HEK293 (cell line): ENCODE data around the gene GBX1.

Experiments
- CTCF ChIA-PET: fragments of 350-600 bp; formaldehyde crosslinking; extraction: SDS; loops from one replicate; lab custom pipeline; 2021; ENCODE audit warnings: antibody characterized with exemption; lab: Yijun Ruan, JAX
- POLR2A ChIA-PET: fragments of 300-600 bp; formaldehyde crosslinking; extraction: SDS; loops from one replicate; lab custom pipeline; 2020; ENCODE audit warnings: antibody characterized with exemption, inconsistent platforms; lab: Yijun Ruan, JAX
- H3K27ac ChIP-seq: fragments of 200-500 bp; sonication (Bioruptor generic); 2 replicates; pipeline ENCODE4 v1.5.1; 2014; ENCODE audit warnings: low read depth, low read length, control low read depth, inconsistent platforms; ENCODE audit errors: extremely low read depth
- H3K36me3 ChIP-seq, 2 experiments: fragments of 200-500 bp in 1 of 2; sonication (Bioruptor generic) in 1 of 2; 1 replicate in 1 of 2; 2 replicates in 1 of 2; pipeline ENCODE4 v1.5.1; 2014 to 2017; ENCODE audit warnings: inconsistent platforms in 2 of 2, low read length in 2 of 2; ENCODE audit not compliant: control insufficient read depth in 2 of 2, insufficient read depth in 1 of 2
- H3K4me1 ChIP-seq: fragments of 200-500 bp; sonication (Bioruptor generic); 2 replicates; pipeline ENCODE4 v1.5.1; 2014; ENCODE audit warnings: mild to moderate bottlenecking, low read length, inconsistent platforms; ENCODE audit not compliant: control insufficient read depth, insufficient read depth
- H3K4me3 ChIP-seq: 2 replicates; pipeline ENCODE4 v1.5.1; 2011; ENCODE audit warnings: low read depth, mild to moderate bottlenecking, control low read depth, low read length, moderate library complexity
- H3K9me3 ChIP-seq: fragments of 200-500 bp; sonication (Bioruptor generic); 2 replicates; pipeline ENCODE4 v1.5.1; 2014; ENCODE audit warnings: low read depth, low read length, inconsistent platforms; ENCODE audit not compliant: control insufficient read depth, insufficient read depth
- EGR2 ChIP-seq: fragments of 450-650 bp; formaldehyde crosslinking; IDR thresholded peaks from 2 replicates; pipeline ENCODE4 v1.5.1; 2016; ENCODE audit warnings: low read depth, missing biosample characterization, missing genetic modification characterization
- GLI4 ChIP-seq: fragments of 450-650 bp; formaldehyde crosslinking; IDR thresholded peaks from 2 replicates; pipeline ENCODE4 v1.5.1; 2016; ENCODE audit warnings: missing biosample characterization, missing genetic modification characterization
- IKZF3 ChIP-seq: fragments of 450-650 bp; IDR thresholded peaks from 2 replicates; pipeline ENCODE4 v1.5.0; 2018; ENCODE audit warnings: missing biosample characterization, mild to moderate bottlenecking, missing genetic modification characterization, moderate library complexity
- KLF10 ChIP-seq: fragments of 450-650 bp; IDR thresholded peaks from 2 replicates; pipeline ENCODE4 v1.5.1; 2018; ENCODE audit warnings: missing biosample characterization, mild to moderate bottlenecking, missing genetic modification characterization
- KLF7 ChIP-seq: fragments of 450-650 bp; formaldehyde crosslinking; IDR thresholded peaks from 2 replicates; pipeline ENCODE4 v1.5.1; 2016; ENCODE audit warnings: missing biosample characterization, missing genetic modification characterization, borderline replicate concordance
- OVOL3 ChIP-seq: fragments of 450-650 bp; formaldehyde crosslinking; IDR thresholded peaks from 2 replicates; pipeline ENCODE4 v1.5.1; 2016; ENCODE audit warnings: missing biosample characterization, missing genetic modification characterization
- RBAK ChIP-seq: fragments of 450-650 bp; formaldehyde crosslinking; IDR thresholded peaks from 2 replicates; pipeline ENCODE4 v1.5.1; 2016; ENCODE audit warnings: missing biosample characterization, missing genetic modification characterization
- SP3 ChIP-seq: fragments of 450-650 bp; formaldehyde crosslinking; IDR thresholded peaks from 2 replicates; pipeline ENCODE4 v1.5.1; 2016; ENCODE audit warnings: missing biosample characterization, missing genetic modification characterization
- TRIM28 ChIP-seq: IDR thresholded peaks from 2 replicates; pipeline ENCODE4 v1.6.1; 2011; ENCODE audit warnings: low read length, control low read depth, borderline replicate concordance
- ZBTB17 ChIP-seq: fragments of 450-650 bp; formaldehyde crosslinking; IDR thresholded peaks from 2 replicates; pipeline ENCODE4 v1.5.1; 2016; ENCODE audit warnings: missing biosample characterization, missing genetic modification characterization
- ZBTB20 ChIP-seq: fragments of 450-650 bp; formaldehyde crosslinking; IDR thresholded peaks from 2 replicates; pipeline ENCODE4 v1.5.1; 2016; ENCODE audit warnings: missing biosample characterization, missing genetic modification characterization
- ZBTB7A ChIP-seq: fragments of 450-650 bp; formaldehyde crosslinking; IDR thresholded peaks from 2 replicates; pipeline ENCODE4 v1.5.1; 2016; ENCODE audit warnings: low read depth, missing biosample characterization, missing genetic modification characterization
- ZBTB8A ChIP-seq: fragments of 450-650 bp; formaldehyde crosslinking; IDR thresholded peaks from 2 replicates; pipeline ENCODE4 v1.5.1; 2016; ENCODE audit warnings: missing biosample characterization, missing genetic modification characterization
- ZFP37 ChIP-seq: fragments of 450-650 bp; formaldehyde crosslinking; IDR thresholded peaks from 2 replicates; pipeline ENCODE4 v1.5.1; 2016; ENCODE audit warnings: missing biosample characterization, missing genetic modification characterization
- ZIC2 ChIP-seq: fragments of 450-650 bp; formaldehyde crosslinking; IDR thresholded peaks from 2 replicates; pipeline ENCODE4 v1.5.1; 2016; ENCODE audit warnings: missing biosample characterization, missing genetic modification characterization
- ZNF155 ChIP-seq: fragments of 450-650 bp; formaldehyde crosslinking; IDR thresholded peaks from 2 replicates; pipeline ENCODE4 v1.5.1; 2016; ENCODE audit warnings: missing biosample characterization, missing genetic modification characterization
- ZNF2 ChIP-seq: fragments of 450-650 bp; formaldehyde crosslinking; IDR thresholded peaks from 2 replicates; pipeline ENCODE4 v1.5.1; 2016; ENCODE audit warnings: missing biosample characterization, missing genetic modification characterization
- ZNF23 ChIP-seq: fragments of 450-650 bp; formaldehyde crosslinking; IDR thresholded peaks from 2 replicates; pipeline ENCODE4 v1.5.1; 2016; ENCODE audit warnings: missing biosample characterization, missing genetic modification characterization, borderline replicate concordance
- ZNF280D ChIP-seq: fragments of 450-650 bp; formaldehyde crosslinking; IDR thresholded peaks from 2 replicates; pipeline ENCODE4 v1.5.1; 2016; ENCODE audit warnings: missing biosample characterization, missing genetic modification characterization
- ZNF311 ChIP-seq: fragments of 450-650 bp; formaldehyde crosslinking; IDR thresholded peaks from 2 replicates; pipeline ENCODE4 v1.5.1; 2017; ENCODE audit warnings: missing biosample characterization, missing genetic modification characterization, borderline replicate concordance
- ZNF391 ChIP-seq: fragments of 450-650 bp; formaldehyde crosslinking; IDR thresholded peaks from 2 replicates; pipeline ENCODE4 v1.5.1; 2016; ENCODE audit warnings: low read depth, missing biosample characterization, missing genetic modification characterization, borderline replicate concordance
- ZNF404 ChIP-seq: fragments of 450-650 bp; formaldehyde crosslinking; IDR thresholded peaks from 2 replicates; pipeline ENCODE4 v1.5.1; 2017; ENCODE audit warnings: missing biosample characterization, missing genetic modification characterization
- ZNF560 ChIP-seq: fragments of 450-650 bp; formaldehyde crosslinking; IDR thresholded peaks from 2 replicates; pipeline ENCODE4 v1.5.1; 2017; ENCODE audit warnings: missing biosample characterization, missing genetic modification characterization, borderline replicate concordance
- ZNF660 ChIP-seq: fragments of 450-650 bp; IDR thresholded peaks from 2 replicates; pipeline ENCODE4 v1.5.1; 2018; ENCODE audit warnings: missing biosample characterization, mild to moderate bottlenecking, missing genetic modification characterization
- TF ChIP-seq, protein P1 (sequence below): fragments of 450-650 bp; formaldehyde crosslinking; IDR thresholded peaks from 2 replicates; pipeline ENCODE4 v1.5.1; 2016; ENCODE audit warnings: missing biosample characterization, missing genetic modification characterization
- TF ChIP-seq, protein P2 (sequence below): fragments of 450-650 bp; formaldehyde crosslinking; IDR thresholded peaks from 2 replicates; pipeline ENCODE4 v1.5.1; 2016; ENCODE audit warnings: missing biosample characterization, missing genetic modification characterization
- TF ChIP-seq, protein P3 (sequence below): fragments of 450-650 bp; formaldehyde crosslinking; IDR thresholded peaks from 2 replicates; pipeline ENCODE4 v1.5.1; 2016; ENCODE audit warnings: missing biosample characterization, missing genetic modification characterization
- TF ChIP-seq, protein P4 (sequence below): fragments of 450-650 bp; formaldehyde crosslinking; IDR thresholded peaks from 2 replicates; pipeline ENCODE4 v1.5.1; 2016; ENCODE audit warnings: missing biosample characterization, missing genetic modification characterization

Gene GBX1

DNA sequence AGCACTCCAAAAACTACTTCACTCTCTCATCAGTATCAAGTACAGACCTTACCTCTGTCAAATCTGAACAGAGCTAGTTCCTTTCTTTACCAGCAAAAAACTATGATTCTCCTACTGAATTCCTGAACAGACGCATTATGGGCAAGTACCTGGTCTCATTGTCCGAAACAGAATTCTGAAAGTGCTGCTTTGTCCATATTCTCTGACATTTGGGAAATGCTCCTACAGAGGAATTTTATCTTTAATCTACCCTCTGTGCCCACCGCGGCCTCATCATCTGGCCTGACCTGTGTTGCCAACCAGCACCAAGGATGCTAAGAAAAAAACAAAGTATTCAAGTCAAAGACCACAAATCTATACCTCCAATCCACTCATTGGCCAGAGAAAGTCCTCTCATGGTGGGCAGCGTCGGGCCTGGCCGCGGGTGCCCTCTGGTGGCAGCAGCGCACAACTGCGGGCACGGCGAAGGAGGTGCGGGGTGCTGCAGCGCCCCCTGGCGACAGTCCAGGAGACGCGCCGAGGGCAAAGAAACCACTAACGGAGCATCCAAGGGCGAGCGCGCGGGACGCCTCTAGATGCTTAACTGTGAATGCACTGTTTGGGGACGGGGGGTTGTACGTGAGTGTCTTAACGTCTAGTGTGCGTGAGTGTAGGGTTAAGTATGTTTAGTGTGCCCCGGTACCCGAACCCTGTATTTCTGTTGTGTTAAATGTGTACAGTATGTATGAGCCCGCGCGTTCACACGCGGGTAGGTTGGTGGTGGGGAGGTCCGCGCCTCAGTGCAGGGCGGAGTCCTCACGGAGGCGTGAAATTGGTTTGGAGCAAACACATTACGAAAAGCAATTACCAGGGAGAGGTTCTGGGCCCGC lies 5.0 kb upstream of the GBX1 start:
- Histone ChIP-seq H3K27ac (no peak overlapping the region), H3K9me3 (no peaks in the 10 kb centered on the region), H3K4me1 (no peaks in the 10 kb centered on the region), H3K4me3 (no peak overlapping the region), H3K36me3 (no peaks in the 10 kb centered on the region)
- ChIA-PET CTCF (interaction anchor here (0.6 to 1.2 kb wide), 31 partner anchors 9 to 1568 kb away, joined by 3 to 12 read pairs (median 5); partner anchors contain the start of genes ABCF2 and CHPF2), POLR2A (no interaction called here)
- TF ChIP-seq, protein P1, sequence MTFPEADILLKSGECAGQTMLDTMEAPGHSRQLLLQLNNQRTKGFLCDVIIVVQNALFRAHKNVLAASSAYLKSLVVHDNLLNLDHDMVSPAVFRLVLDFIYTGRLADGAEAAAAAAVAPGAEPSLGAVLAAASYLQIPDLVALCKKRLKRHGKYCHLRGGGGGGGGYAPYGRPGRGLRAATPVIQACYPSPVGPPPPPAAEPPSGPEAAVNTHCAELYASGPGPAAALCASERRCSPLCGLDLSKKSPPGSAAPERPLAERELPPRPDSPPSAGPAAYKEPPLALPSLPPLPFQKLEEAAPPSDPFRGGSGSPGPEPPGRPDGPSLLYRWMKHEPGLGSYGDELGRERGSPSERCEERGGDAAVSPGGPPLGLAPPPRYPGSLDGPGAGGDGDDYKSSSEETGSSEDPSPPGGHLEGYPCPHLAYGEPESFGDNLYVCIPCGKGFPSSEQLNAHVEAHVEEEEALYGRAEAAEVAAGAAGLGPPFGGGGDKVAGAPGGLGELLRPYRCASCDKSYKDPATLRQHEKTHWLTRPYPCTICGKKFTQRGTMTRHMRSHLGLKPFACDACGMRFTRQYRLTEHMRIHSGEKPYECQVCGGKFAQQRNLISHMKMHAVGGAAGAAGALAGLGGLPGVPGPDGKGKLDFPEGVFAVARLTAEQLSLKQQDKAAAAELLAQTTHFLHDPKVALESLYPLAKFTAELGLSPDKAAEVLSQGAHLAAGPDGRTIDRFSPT = 0 out of 2 replicates have a peak, but pooled peaks have one; percentile 50
- TF ChIP-seq, protein P2, sequence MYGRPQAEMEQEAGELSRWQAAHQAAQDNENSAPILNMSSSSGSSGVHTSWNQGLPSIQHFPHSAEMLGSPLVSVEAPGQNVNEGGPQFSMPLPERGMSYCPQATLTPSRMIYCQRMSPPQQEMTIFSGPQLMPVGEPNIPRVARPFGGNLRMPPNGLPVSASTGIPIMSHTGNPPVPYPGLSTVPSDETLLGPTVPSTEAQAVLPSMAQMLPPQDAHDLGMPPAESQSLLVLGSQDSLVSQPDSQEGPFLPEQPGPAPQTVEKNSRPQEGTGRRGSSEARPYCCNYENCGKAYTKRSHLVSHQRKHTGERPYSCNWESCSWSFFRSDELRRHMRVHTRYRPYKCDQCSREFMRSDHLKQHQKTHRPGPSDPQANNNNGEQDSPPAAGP = peak; percentile 85; the same call in 1 of the 2 replicates
- 0 out of 2 replicates have a peak, but pooled peaks have one; percentile 4 for TF ChIP-seq ZNF560 (tag by site-specific recombination)
- TF ChIP-seq ZBTB8A (tag by site-specific recombination) = peak; percentile 51; the same call in 1 of the 2 replicates
- TF ChIP-seq ZNF311 (tag by site-specific recombination) = no peak
- TF ChIP-seq SP3 (tag by site-specific recombination) = peak; percentile 46; the same call in 1 of the 2 replicates
- 0 out of 2 replicates have a peak, but pooled peaks have one; percentile 24 for TF ChIP-seq EGR2 (tag by site-specific recombination)
- peak; percentile 50 for TF ChIP-seq ZIC2 (tag by site-specific recombination)
- no peak for TF ChIP-seq ZNF23 (tag by site-specific recombination)
- TF ChIP-seq TRIM28 = peak; percentile 70; the same call in 1 of the 2 replicates
- peak; percentile 90; the same call in 1 of the 2 replicates for TF ChIP-seq ZNF391
- 0 out of 2 replicates have a peak, but pooled peaks have one; percentile 30 for TF ChIP-seq ZNF280D
- 0 out of 2 replicates have a peak, but pooled peaks have one; percentile 60 for TF ChIP-seq ZFP37 (tag by site-specific recombination)
- TF ChIP-seq ZNF2 (tag by site-specific recombination) = peak; percentile 97
- 0 out of 2 replicates have a peak, but pooled peaks have one; percentile 30 for TF ChIP-seq KLF10 (tag by site-specific recombination)
- TF ChIP-seq ZBTB7A (tag by site-specific recombination) = 0 out of 2 replicates have a peak, but pooled peaks have one; percentile 46
- TF ChIP-seq ZBTB20 (tag by site-specific recombination) = peak; percentile 31; the same call in 1 of the 2 replicates
- no peak for TF ChIP-seq ZNF404 (tag by site-specific recombination)
- TF ChIP-seq GLI4 (tag by site-specific recombination) = peak; percentile 80; the same call in 1 of the 2 replicates
- no peak for TF ChIP-seq ZNF155
- TF ChIP-seq RBAK (tag by site-specific recombination) = no peak
- TF ChIP-seq, protein P3, sequence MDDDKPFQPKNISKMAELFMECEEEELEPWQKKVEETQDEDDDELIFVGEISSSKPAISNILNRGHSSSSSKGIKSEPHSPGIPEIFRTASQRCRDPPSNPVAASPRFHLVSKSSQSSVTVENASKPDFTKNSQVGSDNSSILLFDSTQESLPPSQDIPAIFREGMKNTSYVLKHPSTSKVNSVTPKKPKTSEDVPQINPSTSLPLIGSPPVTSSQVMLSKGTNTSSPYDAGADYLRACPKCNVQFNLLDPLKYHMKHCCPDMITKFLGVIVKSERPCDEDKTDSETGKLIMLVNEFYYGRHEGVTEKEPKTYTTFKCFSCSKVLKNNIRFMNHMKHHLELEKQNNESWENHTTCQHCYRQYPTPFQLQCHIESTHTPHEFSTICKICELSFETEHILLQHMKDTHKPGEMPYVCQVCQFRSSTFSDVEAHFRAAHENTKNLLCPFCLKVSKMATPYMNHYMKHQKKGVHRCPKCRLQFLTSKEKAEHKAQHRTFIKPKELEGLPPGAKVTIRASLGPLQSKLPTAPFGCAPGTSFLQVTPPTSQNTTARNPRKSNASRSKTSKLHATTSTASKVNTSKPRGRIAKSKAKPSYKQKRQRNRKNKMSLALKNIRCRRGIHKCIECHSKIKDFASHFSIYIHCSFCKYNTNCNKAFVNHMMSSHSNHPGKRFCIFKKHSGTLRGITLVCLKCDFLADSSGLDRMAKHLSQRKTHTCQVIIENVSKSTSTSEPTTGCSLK = no peak
- TF ChIP-seq ZBTB17 (tag by site-specific recombination) = peak; percentile 64
- no peak for TF ChIP-seq IKZF3 (tag by site-specific recombination)
- TF ChIP-seq ZNF660 (tag by site-specific recombination) = peak; percentile 95
- no peak for TF ChIP-seq OVOL3 (tag by site-specific recombination)
- TF ChIP-seq, protein P4, sequence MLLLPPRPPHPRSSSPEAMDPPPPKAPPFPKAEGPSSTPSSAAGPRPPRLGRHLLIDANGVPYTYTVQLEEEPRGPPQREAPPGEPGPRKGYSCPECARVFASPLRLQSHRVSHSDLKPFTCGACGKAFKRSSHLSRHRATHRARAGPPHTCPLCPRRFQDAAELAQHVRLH (tag by site-specific recombination) = peak; percentile 61; the same call in 1 of the 2 replicates
- TF ChIP-seq KLF7 (tag by site-specific recombination) = 0 out of 2 replicates have a peak, but pooled peaks have one; percentile 28
